Measurements from ENCODE around the gene HSPA5.

HSPA5 gene

GRCh38 chr9:125261501-125262293, 20.6 kb upstream of the HSPA5 start, which contains the start of gene GAPVD1 (continued):
- TF ChIP-seq ZNF513 (tag by site-specific recombination; IDR thresholded peaks at IDR 0.05) (no peak), ZNF639 (tag by site-specific recombination; IDR thresholded peaks at IDR 0.05) (no peak), ZNF174 (tag by site-specific recombination; IDR thresholded peaks at IDR 0.05) (no peak), ZNF654 (tag by site-specific recombination; IDR thresholded peaks at IDR 0.05; ENCODE audit: low read depth) (no peak), ZNF10 (tag by site-specific recombination; IDR thresholded peaks at IDR 0.05) (no peak), ZNF202 (tag by site-specific recombination; IDR thresholded peaks at IDR 0.05; ENCODE audit: borderline replicate concordance) (no peak), ZNF280D (tag by site-specific recombination; IDR thresholded peaks at IDR 0.05) (no peak), ZNF324 (tag by site-specific recombination; IDR thresholded peaks at IDR 0.05) (peak; percentile 28; the same call in 1 of the 2 replicates), ZNF660 (tag by site-specific recombination; IDR thresholded peaks at IDR 0.05) (no peak), IKZF3 (tag by site-specific recombination; IDR thresholded peaks at IDR 0.05) (no peak), BCL6B (tag by site-specific recombination; IDR thresholded peaks at IDR 0.05) (no peak), ATF2 (tag by site-specific recombination; IDR thresholded peaks at IDR 0.05; ENCODE audit: low read depth) (no peak), ZNF645 (tag by site-specific recombination; IDR thresholded peaks at IDR 0.05) (no peak), ZNF239 (tag by site-specific recombination; IDR thresholded peaks at IDR 0.05) (no peak), ZNF692 (tag by site-specific recombination; IDR thresholded peaks at IDR 0.05) (no peak; the same call in 1 of the 2 replicates), FEZF1 (tag by site-specific recombination; IDR thresholded peaks at IDR 0.05) (no peak), ZBTB26 (tag by site-specific recombination; optimal IDR thresholded peaks at IDR 0.05) (peak; percentile 28), ZNF433 (tag by site-specific recombination; IDR thresholded peaks at IDR 0.05; ENCODE audit: low read depth) (no peak), PRDM1 (tag by site-specific recombination; IDR thresholded peaks at IDR 0.05) (peak; percentile 12; the same call in 1 of the 2 replicates), OSR2 (tag by site-specific recombination; IDR thresholded peaks at IDR 0.05) (no peak), ZBTB17 (tag by site-specific recombination; IDR thresholded peaks at IDR 0.05) (peak; percentile 57; the same call in 1 of the 2 replicates), KLF17 (tag by site-specific recombination; IDR thresholded peaks at IDR 0.05) (no peak), YY2 (tag by site-specific recombination; IDR thresholded peaks at IDR 0.05) (no peak; the same call in 1 of the 2 replicates), ZNF404 (tag by site-specific recombination; IDR thresholded peaks at IDR 0.05) (no peak)

All from HEK293 (cell line).